ENCODE measurements around the gene FAM47E. TPM values are rescaled to one million over a fixed set of nuclear protein-coding genes. Genes with fewer than 3 reads are reported as not detected.
"Not testable (repeated sequence)": the region's sequence is repeated elsewhere in the genome, so short reads cannot be mapped to it uniquely, and the experiment has no call there.

Gene FAM47E
- total and polyA plus RNA-seq, 2 donors (not counting 1 experiment from before 2014, with no cell fraction given) = 0.15 to 1.3 TPM

DNA sequence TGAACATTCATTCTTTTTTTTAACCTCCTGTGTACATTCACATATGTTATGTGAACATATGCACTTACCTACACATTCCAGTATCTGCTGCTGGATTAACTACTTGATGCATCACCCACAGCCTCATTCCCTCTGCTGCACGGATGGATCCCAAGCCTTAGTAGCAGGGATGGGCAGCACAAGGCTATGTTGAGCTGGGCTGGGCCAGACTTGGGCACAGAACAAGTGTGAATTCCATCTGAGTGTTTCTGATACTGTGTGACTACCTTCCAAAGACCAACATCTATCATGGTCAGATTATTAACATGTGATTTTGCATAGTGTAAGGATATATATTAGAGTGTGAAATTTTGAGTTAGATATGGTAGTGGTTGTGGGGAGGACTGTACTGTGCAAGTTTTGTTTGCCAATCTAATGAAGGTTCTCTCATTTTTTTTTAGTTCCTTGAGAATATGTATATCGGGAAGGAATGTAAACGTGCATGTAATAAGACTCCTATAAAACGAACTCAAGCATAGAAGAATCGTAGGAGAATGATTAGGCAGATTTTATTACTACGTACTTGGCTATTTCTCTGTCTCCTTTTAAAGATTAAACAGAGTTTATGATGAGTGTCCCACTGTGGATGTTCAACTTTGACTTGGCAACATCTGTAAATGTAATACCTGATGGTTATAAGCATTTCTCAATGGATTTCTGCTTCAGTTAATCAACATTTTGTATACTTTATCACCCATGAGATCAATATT is 31.6 kb downstream of the FAM47E start:
- no peak overlapping the region for H3K4me3 Mint-ChIP-seq
- no peaks in the 10 kb centered on the region for H3K9me3 Mint-ChIP-seq (ENCODE audit: insufficient read depth)
- peaks cover 0 to 2% (median 1%) of the 10 kb centered on the region in 4 experiments for H3K27me3 ChIP-seq (replicated peaks in 1 of 4; ENCODE audit: control extremely low read depth in 1 of 4, control insufficient read depth in 3 of 4, insufficient read depth in 4 of 4, low read length in 3 of 4)
- ChIA-PET CTCF (no interaction called here), POLR2A (no interaction called here)
- no peak for TF ChIP-seq EZH2 (IDR thresholded peaks at IDR 0.05; ENCODE audit: borderline replicate concordance, insufficient read depth, low read depth, low read length, poor library complexity, severe bottlenecking)
- TF ChIP-seq, protein P1, sequence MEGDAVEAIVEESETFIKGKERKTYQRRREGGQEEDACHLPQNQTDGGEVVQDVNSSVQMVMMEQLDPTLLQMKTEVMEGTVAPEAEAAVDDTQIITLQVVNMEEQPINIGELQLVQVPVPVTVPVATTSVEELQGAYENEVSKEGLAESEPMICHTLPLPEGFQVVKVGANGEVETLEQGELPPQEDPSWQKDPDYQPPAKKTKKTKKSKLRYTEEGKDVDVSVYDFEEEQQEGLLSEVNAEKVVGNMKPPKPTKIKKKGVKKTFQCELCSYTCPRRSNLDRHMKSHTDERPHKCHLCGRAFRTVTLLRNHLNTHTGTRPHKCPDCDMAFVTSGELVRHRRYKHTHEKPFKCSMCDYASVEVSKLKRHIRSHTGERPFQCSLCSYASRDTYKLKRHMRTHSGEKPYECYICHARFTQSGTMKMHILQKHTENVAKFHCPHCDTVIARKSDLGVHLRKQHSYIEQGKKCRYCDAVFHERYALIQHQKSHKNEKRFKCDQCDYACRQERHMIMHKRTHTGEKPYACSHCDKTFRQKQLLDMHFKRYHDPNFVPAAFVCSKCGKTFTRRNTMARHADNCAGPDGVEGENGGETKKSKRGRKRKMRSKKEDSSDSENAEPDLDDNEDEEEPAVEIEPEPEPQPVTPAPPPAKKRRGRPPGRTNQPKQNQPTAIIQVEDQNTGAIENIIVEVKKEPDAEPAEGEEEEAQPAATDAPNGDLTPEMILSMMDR (IDR thresholded peaks at IDR 0.05) = no peak
- peaks cover 5% of the 10 kb centered on the region for H3K27me3 Mint-ChIP-seq
- WGBS (ENCODE audit: insufficient coverage) = no CpG with 5 or more reads among the region's 6 CpGs
- no peak overlapping the region for H3K27ac Mint-ChIP-seq
- no peaks in the 10 kb centered on the region for H3K36me3 ChIP-seq (replicated peaks in 1 of 2; ENCODE audit: control extremely low read depth in 1 of 2, control insufficient read depth in 1 of 2, extremely low read depth in 1 of 2, insufficient read depth in 2 of 2, low read length in 1 of 2)
- ATAC-seq (ENCODE audit: low read depth) (no peak), DNase-seq (no peak)
- H3K4me1 ChIP-seq (ENCODE audit: control insufficient read depth in 2 of 2, insufficient read depth in 2 of 2, low read length in 2 of 2) = no peaks in the 10 kb centered on the region
- no peaks in the 10 kb centered on the region for H3K79me2 ChIP-seq (ENCODE audit: control insufficient read depth, insufficient read depth, low read length)
- intact Hi-C loops (cut with micrococcal nuclease) = no loop called here
- no peak overlapping the region for H3K4me2 ChIP-seq (replicated peaks; ENCODE audit: low read depth, low read length, poor library complexity, severe bottlenecking)
- H3K27ac ChIP-seq (ENCODE audit: low read length in 2 of 2) = no peak overlapping the region
- H3K4me1 Mint-ChIP-seq = no peaks in the 10 kb centered on the region
- no peaks in the 10 kb centered on the region for H4K20me1 ChIP-seq (ENCODE audit: control insufficient read depth, insufficient read depth, low read length, poor library complexity, severe bottlenecking)
- no peaks in the 10 kb centered on the region for H3K9me3 ChIP-seq (ENCODE audit: control extremely low read depth in 1 of 3, control insufficient read depth in 2 of 3, insufficient read depth in 1 of 3, low read length in 2 of 3)
- no peak overlapping the region for H2AFZ ChIP-seq (ENCODE audit: insufficient read depth, low read depth, low read length, poor library complexity, severe bottlenecking)
- H3K9ac ChIP-seq (ENCODE audit: low read length) = no peak overlapping the region
- no peak overlapping the region for H3K4me3 ChIP-seq (ENCODE audit: control extremely low read depth in 1 of 5, extremely low read depth in 1 of 5, insufficient read depth in 1 of 5, low read depth in 2 of 5, low read length in 4 of 5)

GRCh38 chr4:76283900-76284299 is 32.4 kb downstream of the FAM47E start:
- Mint-ChIP-seq H3K27ac (no peak overlapping the region), H3K4me3 (no peak overlapping the region), H3K27me3 (peaks cover 10% of the 10 kb centered on the region), H3K4me1 (no peaks in the 10 kb centered on the region), H3K9me3 (ENCODE audit: insufficient read depth) (no peaks in the 10 kb centered on the region)
- Histone ChIP-seq H4K20me1 (ENCODE audit: control insufficient read depth, insufficient read depth, low read length, poor library complexity, severe bottlenecking) (no peaks in the 10 kb centered on the region), H3K36me3 (replicated peaks in 1 of 2; ENCODE audit: control extremely low read depth in 1 of 2, control insufficient read depth in 1 of 2, extremely low read depth in 1 of 2, insufficient read depth in 2 of 2, low read length in 1 of 2) (no peaks in the 10 kb centered on the region), H3K79me2 (ENCODE audit: control insufficient read depth, insufficient read depth, low read length) (no peaks in the 10 kb centered on the region), H3K9ac (ENCODE audit: low read length) (no peak overlapping the region), H3K4me2 (replicated peaks; ENCODE audit: low read depth, low read length, poor library complexity, severe bottlenecking) (no peak overlapping the region), H2AFZ (ENCODE audit: insufficient read depth, low read depth, low read length, poor library complexity, severe bottlenecking) (no peak overlapping the region), H3K27ac (ENCODE audit: low read length in 2 of 2) (no peak overlapping the region), H3K9me3 (ENCODE audit: control extremely low read depth in 1 of 3, control insufficient read depth in 2 of 3, insufficient read depth in 1 of 3, low read length in 2 of 3) (no peaks in the 10 kb centered on the region), H3K4me1 (ENCODE audit: control insufficient read depth in 2 of 2, insufficient read depth in 2 of 2, low read length in 2 of 2) (no peaks in the 10 kb centered on the region), H3K27me3 (replicated peaks in 1 of 4; ENCODE audit: control extremely low read depth in 1 of 4, control insufficient read depth in 3 of 4, insufficient read depth in 4 of 4, low read length in 3 of 4) (peaks cover 0 to 2% (median 0%) of the 10 kb centered on the region in 4 experiments), H3K4me3 (ENCODE audit: control extremely low read depth in 1 of 5, extremely low read depth in 1 of 5, insufficient read depth in 1 of 5, low read depth in 2 of 5, low read length in 4 of 5) (no peak overlapping the region)
- CTCF ChIA-PET = no interaction called here
- intact Hi-C loops (cut with micrococcal nuclease) = no loop called here
- ATAC-seq (ENCODE audit: low read depth) (no peak), DNase-seq (no peak)
- POLR2A ChIA-PET = no interaction called here
- WGBS (ENCODE audit: insufficient coverage) = 71% methylated on average over 1 of the region's 4 CpGs
- no peak for TF ChIP-seq EZH2 (IDR thresholded peaks at IDR 0.05; ENCODE audit: borderline replicate concordance, insufficient read depth, low read depth, low read length, poor library complexity, severe bottlenecking)
- TF ChIP-seq, protein P1 (IDR thresholded peaks at IDR 0.05) = no peak

- H4K20me1 ChIP-seq (ENCODE audit: control insufficient read depth, insufficient read depth, low read length, poor library complexity, severe bottlenecking); H3K36me3 ChIP-seq (replicated peaks in 1 of 2; ENCODE audit: control extremely low read depth in 1 of 2, control insufficient read depth in 1 of 2, extremely low read depth in 1 of 2, insufficient read depth in 2 of 2, low read length in 1 of 2); H3K9ac ChIP-seq (ENCODE audit: low read length); H3K4me2 ChIP-seq (replicated peaks; ENCODE audit: low read depth, low read length, poor library complexity, severe bottlenecking); ATAC-seq (ENCODE audit: low read depth); H3K4me1 Mint-ChIP-seq; H3K27ac ChIP-seq (ENCODE audit: low read length in 2 of 2); DNase-seq; CTCF ChIA-PET; H3K4me3 ChIP-seq (ENCODE audit: control extremely low read depth in 1 of 5, extremely low read depth in 1 of 5, insufficient read depth in 1 of 5, low read depth in 2 of 5, low read length in 4 of 5); POLR2A ChIA-PET; H3K9me3 ChIP-seq (ENCODE audit: control extremely low read depth in 1 of 3, control insufficient read depth in 2 of 3, insufficient read depth in 1 of 3, low read length in 2 of 3); H2AFZ ChIP-seq (ENCODE audit: insufficient read depth, low read depth, low read length, poor library complexity, severe bottlenecking); intact Hi-C loops (cut with micrococcal nuclease); H3K27ac Mint-ChIP-seq; H3K4me1 ChIP-seq (ENCODE audit: control insufficient read depth in 2 of 2, insufficient read depth in 2 of 2, low read length in 2 of 2); H3K9me3 Mint-ChIP-seq (ENCODE audit: insufficient read depth); H3K4me3 Mint-ChIP-seq; H3K79me2 ChIP-seq (ENCODE audit: control insufficient read depth, insufficient read depth, low read length): not testable (repeated sequence)
- peaks cover 32% of the 10 kb centered on the region for H3K27me3 Mint-ChIP-seq
- WGBS (ENCODE audit: insufficient coverage) = no CpG with 5 or more reads among the region's 3 CpGs
- peaks cover 0 to 15% (median 0%) of the 10 kb centered on the region in 4 experiments for H3K27me3 ChIP-seq (replicated peaks in 1 of 4; ENCODE audit: control extremely low read depth in 1 of 4, control insufficient read depth in 3 of 4, insufficient read depth in 4 of 4, low read length in 3 of 4)
These were observed 36.3 kb downstream of the FAM47E start for GRCh38 chr4:76287811-76288210.
